HUES64 (cell line): ENCODE results near the gene TMEM256. TPM values are rescaled to one million over a fixed set of nuclear protein-coding genes. Genes with fewer than 3 reads are reported as not detected.
A peak's percentile ranks its signal among the peaks of the same experiment; 100 is the strongest.

Experiments used
- H3K27ac ChIP-seq: 2 replicates; pipeline ENCODE4 v1.7.0; 2013; ENCODE audit warnings: low read depth, low read length, inconsistent platforms
- H3K27me3 ChIP-seq: 2 replicates; pipeline ENCODE4 v1.6.1; 2013; ENCODE audit warnings: mild to moderate bottlenecking, low read length; ENCODE audit not compliant: insufficient read depth
- H3K36me3 ChIP-seq: 2 replicates; pipeline ENCODE4 v1.6.1; 2013; ENCODE audit warnings: mild to moderate bottlenecking, low read length; ENCODE audit not compliant: insufficient read depth
- H3K4me1 ChIP-seq: 2 replicates; pipeline ENCODE4 v1.6.1; 2013; ENCODE audit warnings: mild to moderate bottlenecking, low read length, moderate library complexity; ENCODE audit not compliant: insufficient read depth
- H3K4me3 ChIP-seq: 2 replicates; pipeline ENCODE4 v1.5.1; 2013; ENCODE audit warnings: mild to moderate bottlenecking, low read length, moderate library complexity
- H3K9ac ChIP-seq: 2 replicates; pipeline ENCODE4 v1.6.1; 2013; ENCODE audit warnings: mild to moderate bottlenecking, low read depth, low read length
- H3K9me3 ChIP-seq: 2 replicates; pipeline ENCODE4 v1.6.1; 2013; ENCODE audit warnings: low read depth, low read length; ENCODE audit not compliant: insufficient read depth
- WGBS: fragments of 150-250, 120-280 bp; methylation state at CpG from one replicate; pipeline ENCODE4 v1.1.7; 2013; ENCODE audit warnings: missing lambda C conversion rate; 5-methylcytosine and 5-hydroxymethylcytosine counted together
- polyA plus RNA-seq, 2 experiments: library from polyadenylated mRNA; stranded (reverse); fragments of 50-300 nt; gene quantifications; one replicate each; pipeline ENCODE4 v1.2.3, GENCODE V29; 2013

Gene TMEM256
- 103 TPM for polyA plus RNA-seq (2013, experiment 1 of 2)
- 129 TPM for polyA plus RNA-seq (2013, experiment 2 of 2)

DNA sequence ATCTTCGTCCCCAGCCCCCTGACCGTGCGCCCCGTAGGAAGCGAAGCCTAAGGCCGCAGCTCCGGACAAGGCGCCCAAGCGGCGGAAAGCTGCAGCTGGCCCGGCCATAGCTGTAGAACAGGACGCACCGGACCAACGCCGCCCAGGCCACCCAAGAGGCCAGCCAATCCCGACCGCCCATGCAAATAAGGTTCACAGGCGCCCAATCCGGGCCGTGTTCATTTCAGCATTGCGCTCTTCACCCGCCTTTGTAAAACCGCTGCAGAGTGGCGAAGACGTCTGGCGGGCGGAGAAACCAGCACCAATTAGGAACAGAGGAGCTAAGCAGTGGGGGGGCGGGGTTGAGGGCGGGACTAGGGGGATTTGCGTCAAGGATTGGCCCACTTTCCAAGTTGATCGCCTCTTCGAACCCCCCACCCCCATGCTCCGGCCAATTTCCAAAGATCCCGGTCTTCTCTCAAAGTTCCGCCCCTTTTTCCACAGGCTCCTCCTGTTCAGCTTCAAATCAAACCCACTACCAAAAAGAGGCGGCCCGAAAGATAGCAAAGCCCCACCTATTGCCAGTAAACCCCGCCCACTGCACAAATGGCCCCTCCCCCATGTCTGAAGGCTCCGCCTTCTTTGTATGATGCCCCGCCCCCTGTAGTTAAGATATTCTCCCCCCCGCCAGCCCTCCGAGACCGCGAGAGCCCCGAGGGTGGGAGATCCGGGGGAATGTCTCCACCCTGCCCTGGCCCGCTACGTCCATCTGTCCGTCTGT, at the start of gene TMEM256:
Gene TMEM256, minus strand, starts transcription at position 121 of the 760 bp plus-strand sequence. Its CDS starts 13 bp downstream, at position 108.
- Histone ChIP-seq H3K4me3 (peak within 1 kb of the TSS; percentile 97), H3K36me3 (peaks cover 9% of the 10 kb centered on the region), H3K9me3 (no peaks in the 10 kb centered on the region), H3K27me3 (no peaks in the 10 kb centered on the region), H3K27ac (peak within 1 kb of the TSS; percentile 96), H3K4me1 (peaks cover 11% of the 10 kb centered on the region), H3K9ac (peak within 1 kb of the TSS; percentile 85)
- under 1% methylated on average over 49 of the region's 49 CpGs for WGBS

DNA sequence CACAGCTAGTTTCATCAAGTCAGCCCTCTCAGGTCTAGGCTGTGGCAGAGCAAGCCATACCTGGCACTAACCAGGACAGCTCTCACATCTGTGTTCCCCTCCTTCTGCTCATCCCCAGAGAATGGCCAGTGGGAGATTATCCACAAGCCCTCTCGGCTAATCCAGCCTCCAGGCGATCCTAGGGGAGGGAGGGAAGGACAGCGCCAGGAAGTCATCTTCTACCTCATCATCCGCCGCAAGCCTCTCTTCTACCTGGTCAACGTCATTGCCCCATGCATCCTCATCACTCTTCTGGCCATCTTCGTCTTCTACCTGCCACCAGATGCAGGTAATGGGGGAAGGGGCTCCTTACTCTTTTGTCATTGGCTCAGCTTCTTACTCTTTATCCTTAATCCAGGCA, 44.6 kb upstream of the TMEM256 start:
- Histone ChIP-seq H3K9ac (no peak overlapping the region), H3K27me3 (no peaks in the 10 kb centered on the region), H3K9me3 (no peaks in the 10 kb centered on the region), H3K27ac (no peak overlapping the region), H3K4me1 (peaks cover 11% of the 10 kb centered on the region), H3K36me3 (no peaks in the 10 kb centered on the region), H3K4me3 (no peak overlapping the region)
- 88% methylated on average over 7 of the region's 7 CpGs for WGBS

DNA sequence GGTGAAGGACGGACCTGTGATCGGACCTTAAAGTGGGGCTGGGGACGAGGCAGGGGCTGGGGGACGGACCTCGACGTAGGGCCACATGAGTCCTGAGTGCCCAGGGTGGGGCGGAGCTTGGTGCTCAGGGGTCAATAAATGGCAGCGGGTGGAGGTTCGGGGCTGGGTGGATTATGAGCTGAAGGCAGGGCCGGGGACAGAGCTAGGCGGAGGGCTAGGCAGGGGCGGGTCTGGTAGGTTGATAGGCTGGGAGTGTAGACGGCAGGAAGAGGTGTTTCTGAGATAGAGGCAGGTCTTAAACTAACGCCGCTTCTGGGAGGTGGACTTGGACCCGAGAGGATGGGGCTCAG, 41.7 kb upstream of the TMEM256 start:
- H3K9ac ChIP-seq: peak overlapping the region; percentile 62; the same call in 1 of the 2 replicates
- peaks cover 5% of the 10 kb centered on the region; the same call in 1 of the 2 replicates for H3K27me3 ChIP-seq
- no peaks in the 10 kb centered on the region for H3K9me3 ChIP-seq
- H3K4me3 ChIP-seq: peak overlapping the region; percentile 68
- H3K27ac ChIP-seq: peak overlapping the region; percentile 81; the same call in 1 of the 2 replicates
- H3K36me3 ChIP-seq: no peaks in the 10 kb centered on the region
- H3K4me1 ChIP-seq: peaks cover 19% of the 10 kb centered on the region
- 2% methylated on average over 16 of the region's 16 CpGs for WGBS

DNA sequence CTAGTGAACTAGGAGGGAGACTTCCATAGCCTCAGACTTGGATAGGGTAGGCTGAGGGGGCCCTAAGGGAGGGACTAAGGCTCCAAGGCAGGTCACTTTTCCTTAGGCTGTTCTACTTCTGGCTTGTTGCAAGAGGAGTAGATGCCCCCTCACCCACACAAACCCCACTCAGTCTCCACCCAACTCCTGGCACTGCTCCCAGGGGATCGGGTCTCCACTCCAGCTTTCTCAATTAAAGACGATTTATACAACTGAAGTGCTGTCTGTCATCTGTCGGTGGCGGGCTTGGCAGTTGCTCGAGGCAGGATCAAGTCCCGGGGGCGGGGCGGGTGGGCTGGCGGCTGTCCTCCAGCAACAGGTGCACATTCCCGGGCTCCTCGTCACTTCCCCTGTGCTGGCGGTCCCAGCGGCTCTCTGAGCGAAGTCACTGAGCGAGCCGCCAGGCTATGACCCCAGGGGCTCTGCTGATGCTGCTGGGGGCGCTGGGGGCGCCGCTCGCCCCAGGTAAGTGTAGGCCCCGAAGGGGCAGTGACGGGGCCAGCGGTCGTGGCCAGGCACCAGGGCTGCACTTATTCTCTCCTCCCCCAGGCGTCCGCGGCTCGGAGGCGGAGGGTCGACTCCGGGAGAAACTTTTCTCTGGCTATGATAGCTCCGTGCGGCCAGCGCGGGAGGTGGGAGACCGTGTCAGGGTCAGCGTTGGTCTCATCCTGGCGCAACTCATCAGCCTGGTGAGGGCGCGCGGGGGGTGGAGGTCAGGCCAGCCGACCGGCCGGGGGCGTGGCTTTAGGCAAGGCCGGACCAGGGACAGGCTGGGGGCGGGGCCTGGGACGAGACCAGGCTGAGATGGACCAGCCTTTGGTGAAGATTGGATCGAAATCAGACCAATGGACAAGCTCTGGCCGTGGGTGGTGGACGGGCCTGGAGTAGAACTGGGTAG, 41.1 kb upstream of the TMEM256 start, which contains the start of gene CHRNB1:
Gene CHRNB1, plus strand, starts transcription at position 380 of the 937 bp plus-strand sequence. Its CDS starts 67 bp downstream, at position 447.
- Histone ChIP-seq H3K4me1 (peaks cover 19% of the 10 kb centered on the region), H3K27ac (peak within 1 kb of the TSS; percentile 81; the same call in 1 of the 2 replicates), H3K36me3 (no peaks in the 10 kb centered on the region), H3K4me3 (peak within 1 kb of the TSS; percentile 68), H3K27me3 (peaks cover 5% of the 10 kb centered on the region; the same call in 1 of the 2 replicates), H3K9ac (peak within 1 kb of the TSS; percentile 62), H3K9me3 (no peaks in the 10 kb centered on the region)
- 2% methylated on average over 51 of the region's 51 CpGs for WGBS

DNA sequence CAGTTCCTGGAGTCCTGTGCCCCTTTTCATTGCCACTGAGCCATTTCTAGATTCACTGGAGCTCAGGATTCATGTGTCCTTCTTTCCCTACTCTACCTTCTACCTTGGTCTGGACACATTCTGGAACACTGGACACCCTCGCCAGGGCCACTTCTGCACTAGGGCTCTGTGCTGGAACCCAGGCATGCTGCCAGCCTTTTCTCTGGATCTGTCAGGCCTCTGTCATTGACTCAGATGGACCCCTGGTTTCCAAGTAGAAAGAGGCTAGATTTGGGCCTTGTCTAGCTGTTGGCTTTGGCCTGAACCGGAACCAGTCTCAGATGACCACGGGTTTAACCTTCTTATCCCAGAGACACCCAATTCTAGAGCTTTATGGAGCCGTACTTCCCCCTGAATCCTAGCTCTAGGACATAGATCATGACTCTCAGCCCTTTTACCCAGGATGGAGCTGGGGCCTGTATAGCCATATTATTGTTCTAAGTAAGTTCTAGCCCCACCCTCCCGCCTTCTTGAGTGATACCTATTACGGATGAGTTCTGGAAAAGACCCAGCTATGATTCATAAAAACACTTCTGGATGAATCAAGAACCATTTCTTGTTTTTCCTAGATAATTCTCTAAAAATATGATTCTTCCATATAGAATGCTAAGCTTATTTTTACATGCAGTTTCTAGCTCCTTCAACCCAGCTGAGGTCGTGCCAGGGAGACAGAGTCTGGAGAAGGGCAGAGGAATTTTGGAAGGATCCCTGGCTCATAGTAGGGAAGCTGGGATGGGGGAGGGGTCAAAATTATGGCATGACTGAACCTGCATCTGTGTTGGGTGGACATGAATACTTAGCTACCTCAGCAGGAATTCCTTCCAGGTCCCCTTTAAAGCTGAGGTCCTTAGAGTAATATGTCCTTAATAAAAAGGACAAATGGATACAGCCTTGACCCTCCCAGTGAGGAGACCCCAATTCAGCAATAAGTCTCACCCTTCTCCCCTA, 39.9 kb upstream of the TMEM256 start:
- Histone ChIP-seq H3K27me3 (peaks cover 17% of the 10 kb centered on the region), H3K27ac (no peak overlapping the region), H3K9me3 (no peaks in the 10 kb centered on the region), H3K36me3 (no peaks in the 10 kb centered on the region), H3K4me1 (peaks cover 22% of the 10 kb centered on the region), H3K4me3 (no peak overlapping the region), H3K9ac (no peak overlapping the region)
- WGBS: 84% methylated on average over 7 of the region's 7 CpGs

DNA sequence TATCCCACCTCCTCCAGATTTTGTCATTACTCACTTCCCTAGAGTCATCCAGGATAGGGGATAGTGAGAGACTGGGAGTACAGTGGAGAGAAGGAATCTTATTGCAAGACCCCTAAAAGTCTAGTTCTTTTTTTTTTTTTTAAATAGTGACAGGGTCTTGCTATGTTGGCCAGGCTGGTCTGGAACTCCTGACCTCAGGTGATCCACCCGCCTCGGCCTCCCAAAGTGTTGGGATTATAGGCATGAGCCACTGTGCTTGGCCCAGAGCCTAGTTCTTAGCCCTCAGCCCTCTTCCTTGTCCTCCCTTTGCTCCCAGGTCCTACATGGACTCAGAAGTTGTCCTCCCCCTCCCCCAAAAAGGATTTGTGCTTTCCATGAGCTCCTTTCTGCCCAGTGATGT, 38.2 kb upstream of the TMEM256 start:
- H3K4me3 ChIP-seq: no peak overlapping the region
- H3K9me3 ChIP-seq: no peaks in the 10 kb centered on the region
- WGBS: 100% methylated on average over 2 of the region's 2 CpGs
- peaks cover 27% of the 10 kb centered on the region for H3K4me1 ChIP-seq
- H3K27me3 ChIP-seq: peaks cover 31% of the 10 kb centered on the region
- no peak overlapping the region for H3K9ac ChIP-seq
- no peaks in the 10 kb centered on the region for H3K36me3 ChIP-seq
- H3K27ac ChIP-seq: no peak overlapping the region

DNA sequence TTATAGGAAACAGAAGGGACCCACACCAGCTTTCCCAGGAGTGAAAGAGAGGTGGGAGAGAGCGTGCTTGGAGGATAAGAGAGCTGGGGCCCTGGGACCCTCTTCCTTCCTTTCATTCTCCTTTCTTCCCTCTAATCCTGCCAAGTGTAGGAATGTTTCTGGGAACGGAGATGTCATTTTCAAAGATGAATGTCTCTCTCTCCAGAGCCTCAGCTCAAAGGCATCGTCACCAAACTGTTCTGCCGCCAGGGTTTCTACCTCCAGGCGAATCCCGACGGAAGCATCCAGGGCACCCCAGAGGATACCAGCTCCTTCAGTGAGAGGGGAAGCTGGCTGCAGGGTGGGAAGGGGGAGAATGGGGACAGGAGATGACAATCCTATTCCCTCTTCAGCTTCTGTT, 37.4 kb upstream of the TMEM256 start:
- Histone ChIP-seq H3K4me1 (peaks cover 23% of the 10 kb centered on the region), H3K9ac (peak overlapping the region; percentile 87), H3K36me3 (no peaks in the 10 kb centered on the region), H3K27me3 (peaks cover 35% of the 10 kb centered on the region), H3K4me3 (peak overlapping the region; percentile 95), H3K27ac (peak overlapping the region; percentile 96), H3K9me3 (no peaks in the 10 kb centered on the region)
- 37% methylated on average over 6 of the region's 7 CpGs for WGBS

DNA sequence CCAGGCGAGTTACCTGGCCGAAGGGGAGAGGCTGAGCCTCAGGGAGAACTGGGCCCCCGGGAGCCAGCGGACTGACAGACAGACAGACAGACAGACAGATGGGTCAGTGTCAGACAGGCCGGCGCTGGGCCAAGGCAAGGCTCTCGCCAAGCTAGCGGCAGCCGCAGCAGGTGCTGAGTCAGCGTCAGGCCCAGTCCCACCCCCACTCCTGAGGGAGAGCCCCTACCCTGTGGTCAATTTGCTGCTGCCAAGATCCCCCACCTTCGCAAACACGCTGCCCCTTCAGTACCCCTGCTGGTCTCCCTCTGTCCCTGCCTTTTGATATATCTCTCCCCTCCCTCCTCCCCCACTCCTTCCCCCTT, 36.9 kb upstream of the TMEM256 start:
- Histone ChIP-seq H3K4me1 (peaks cover 22% of the 10 kb centered on the region), H3K9ac (peak overlapping the region; percentile 87)
- under 1% methylated on average over 12 of the region's 12 CpGs for WGBS

DNA sequence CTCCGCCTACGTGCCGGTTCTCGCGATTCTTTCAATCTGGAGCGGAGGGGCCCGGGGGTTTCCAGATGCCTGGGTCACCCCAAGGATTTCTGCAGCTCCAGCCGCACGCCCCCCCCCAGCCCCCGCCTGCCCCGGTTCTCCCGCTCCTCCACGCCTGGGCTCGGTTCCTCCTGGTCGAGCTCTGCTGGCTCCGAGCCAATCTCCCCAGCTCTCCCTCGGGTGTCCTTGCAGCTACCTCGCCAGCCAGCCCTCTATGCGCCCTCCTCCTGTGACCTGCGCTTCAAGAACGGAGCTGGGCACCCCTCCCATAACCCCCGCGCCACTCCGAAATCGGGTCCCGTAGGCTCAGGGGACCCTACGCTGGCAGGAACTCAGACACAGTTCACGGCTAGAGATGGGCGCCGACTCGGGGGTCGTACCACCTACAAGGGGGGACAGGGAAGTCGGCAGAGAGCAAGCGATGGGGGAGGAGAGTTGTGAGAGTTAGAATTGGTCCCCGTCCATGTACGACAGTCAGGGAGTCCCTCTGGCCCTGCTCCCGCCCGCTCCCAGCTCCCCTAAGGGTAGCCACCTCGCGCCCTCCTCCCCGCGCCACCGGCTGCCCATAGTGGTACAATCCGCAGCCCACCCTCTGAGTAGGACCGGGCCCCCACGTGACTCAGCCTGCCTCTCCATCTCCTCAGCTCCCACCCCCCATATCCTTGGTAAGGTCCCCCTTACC, 36.4 kb upstream of the TMEM256 start:
- Histone ChIP-seq H3K9me3 (no peaks in the 10 kb centered on the region), H3K27ac (peak overlapping the region; percentile 96), H3K36me3 (no peaks in the 10 kb centered on the region), H3K9ac (peak overlapping the region; percentile 87), H3K4me3 (peak overlapping the region; percentile 95), H3K4me1 (peaks cover 22% of the 10 kb centered on the region), H3K27me3 (peaks cover 39% of the 10 kb centered on the region)
- WGBS: under 1% methylated on average over 46 of the region's 46 CpGs

More for the DNA sequence above, 36.9 kb upstream of the TMEM256 start:
- H3K9me3 ChIP-seq: no peaks in the 10 kb centered on the region
- peaks cover 39% of the 10 kb centered on the region for H3K27me3 ChIP-seq
- H3K36me3 ChIP-seq: no peaks in the 10 kb centered on the region
- peak overlapping the region; percentile 96 for H3K27ac ChIP-seq
- H3K4me3 ChIP-seq: peak overlapping the region; percentile 95
